GM12891 (cell line): ENCODE results near the gene GRIK1.

Experiments
- PAX5 ChIP-seq: IDR thresholded peaks from 2 replicates; pipeline ENCODE4 v1.6.1; 2011; ENCODE audit warnings: low read length, moderate library complexity, mild to moderate bottlenecking; ENCODE audit not compliant: insufficient read depth, severe bottlenecking
- POLR2A ChIP-seq: IDR thresholded peaks from 2 replicates; pipeline ENCODE4 v1.6.1; 2011; ENCODE audit warnings: low read depth, low read length, control low read depth
- POLR2AphosphoS5 ChIP-seq: IDR thresholded peaks from 2 replicates; pipeline ENCODE4 v1.6.1; 2011; ENCODE audit warnings: low read depth, low read length, control low read depth
- SPI1 ChIP-seq: IDR thresholded peaks from 2 replicates; pipeline ENCODE4 v1.6.1; 2011; ENCODE audit warnings: low read depth, low read length, control low read depth
- TAF1 ChIP-seq: IDR thresholded peaks from 2 replicates; pipeline ENCODE4 v1.6.1; 2011; ENCODE audit warnings: low read depth, low read length, control low read depth

DNA sequence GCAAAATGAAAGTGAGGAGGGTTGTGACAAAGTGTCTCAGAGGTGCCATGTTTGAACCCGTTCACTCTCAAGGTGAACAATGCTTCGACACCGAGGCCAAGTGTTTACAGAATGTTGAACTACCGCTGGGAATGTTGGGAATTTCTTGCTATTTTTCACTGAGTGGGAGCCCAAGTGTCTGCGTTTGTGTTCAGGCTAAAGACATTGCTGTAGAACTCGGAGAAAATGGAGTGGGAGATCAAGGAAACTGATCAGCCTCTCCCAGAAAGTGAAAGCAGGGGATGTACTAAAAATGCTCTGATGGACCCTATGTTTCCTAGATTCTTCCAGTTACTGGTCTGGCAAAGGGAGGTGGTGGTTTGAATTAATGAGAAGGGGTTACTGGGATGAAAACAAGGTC, 433.6 kb downstream of the GRIK1 start:
- TF ChIP-seq TAF1 (no peak), POLR2AphosphoS5 (no peak), POLR2A (no peak), PAX5 (no peak), SPI1 (no peak)
